ENCODE data around the gene ATOX1.

DNA sequence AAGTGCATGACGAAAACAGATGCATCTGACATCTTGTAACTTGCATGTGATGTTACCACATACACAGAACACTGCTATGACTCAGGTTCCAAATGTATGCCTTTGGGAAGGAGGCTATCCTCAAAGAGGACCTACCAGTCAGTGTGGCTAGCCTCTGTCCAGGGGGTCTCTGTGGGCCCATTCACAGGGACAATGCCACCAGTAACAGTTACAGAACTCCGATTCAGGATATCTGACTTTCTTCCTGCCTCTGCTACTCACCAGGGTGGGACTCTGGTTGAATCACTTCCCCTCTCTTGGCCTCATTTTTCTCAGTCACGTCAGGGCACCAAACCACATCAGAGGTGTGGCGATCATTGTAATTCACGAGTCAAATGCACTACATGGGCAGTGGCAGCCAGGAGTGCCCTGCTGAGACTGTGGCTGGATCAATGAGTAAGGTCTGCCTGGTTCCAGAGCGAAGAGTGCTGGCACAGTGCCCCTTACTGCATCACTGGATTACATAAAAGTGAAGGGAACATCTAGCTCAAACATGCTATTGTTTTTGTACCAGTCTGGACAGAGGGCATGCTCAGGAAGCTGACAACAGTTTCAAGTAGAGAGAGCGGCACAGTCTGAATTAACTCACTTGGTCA lies 13.2 kb downstream of the ATOX1 start:
- TF ChIP-seq, protein P1, sequence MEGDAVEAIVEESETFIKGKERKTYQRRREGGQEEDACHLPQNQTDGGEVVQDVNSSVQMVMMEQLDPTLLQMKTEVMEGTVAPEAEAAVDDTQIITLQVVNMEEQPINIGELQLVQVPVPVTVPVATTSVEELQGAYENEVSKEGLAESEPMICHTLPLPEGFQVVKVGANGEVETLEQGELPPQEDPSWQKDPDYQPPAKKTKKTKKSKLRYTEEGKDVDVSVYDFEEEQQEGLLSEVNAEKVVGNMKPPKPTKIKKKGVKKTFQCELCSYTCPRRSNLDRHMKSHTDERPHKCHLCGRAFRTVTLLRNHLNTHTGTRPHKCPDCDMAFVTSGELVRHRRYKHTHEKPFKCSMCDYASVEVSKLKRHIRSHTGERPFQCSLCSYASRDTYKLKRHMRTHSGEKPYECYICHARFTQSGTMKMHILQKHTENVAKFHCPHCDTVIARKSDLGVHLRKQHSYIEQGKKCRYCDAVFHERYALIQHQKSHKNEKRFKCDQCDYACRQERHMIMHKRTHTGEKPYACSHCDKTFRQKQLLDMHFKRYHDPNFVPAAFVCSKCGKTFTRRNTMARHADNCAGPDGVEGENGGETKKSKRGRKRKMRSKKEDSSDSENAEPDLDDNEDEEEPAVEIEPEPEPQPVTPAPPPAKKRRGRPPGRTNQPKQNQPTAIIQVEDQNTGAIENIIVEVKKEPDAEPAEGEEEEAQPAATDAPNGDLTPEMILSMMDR (IDR thresholded peaks at IDR 0.05) = no peak
- no peak for TF ChIP-seq POLR2AphosphoS5 (IDR thresholded peaks at IDR 0.05; ENCODE audit: low read depth, low read length)
- TF ChIP-seq TCF7L2 (IDR thresholded peaks at IDR 0.05; ENCODE audit: low read depth, low read length) = no peak
